IMR-90 (cell line): ENCODE measurements around the gene DIPK1B. TPM values are rescaled to one million over a fixed set of nuclear protein-coding genes. Genes with fewer than 3 reads are reported as not detected.

ENCODE experiments used
- ATAC-seq: fragments of 200-7000 bp; cut with Tn5 transposase; 2 replicates; pipeline ENCODE4 v1.9.1; 2020; ENCODE audit warnings: low read depth, mild to moderate bottlenecking, moderate library complexity
- BruUV-seq: library from RNA; stranded (reverse); fragments of 400-500 nt; replicated peaks from 2 replicates; lab custom pipeline; 2021; lab: Mats Ljungman, UMichigan
- CTCF ChIA-PET: fragments of 300-600 bp; formaldehyde crosslinking; extraction: SDS; loops from one replicate; lab custom pipeline; 2021; ENCODE audit warnings: antibody characterized with exemption; lab: Yijun Ruan, JAX
- POLR2A ChIA-PET: fragments of 300-600 bp; sonication (Branson Sonifier 250); formaldehyde crosslinking; loops from one replicate; lab custom pipeline; 2022; ENCODE audit warnings: antibody characterized with exemption; ENCODE audit not compliant: unreplicated experiment; lab: Charles Lee
- DNase-seq: peaks from one replicate; pipeline ENCODE4 v3.0.0; 2013
- H2AFZ ChIP-seq: replicated peaks from 2 replicates; pipeline ENCODE3; 2013; ENCODE audit warnings: low read length, mild to moderate bottlenecking; ENCODE audit not compliant: poor library complexity
- H2AK5ac ChIP-seq: 2 replicates; pipeline ENCODE4 v1.6.1; 2013; ENCODE audit warnings: low read depth, low read length, inconsistent platforms
- H2AK9ac ChIP-seq: replicated peaks from 2 replicates; pipeline ENCODE3; 2013; ENCODE audit warnings: mild to moderate bottlenecking, low read depth, low read length, moderate library complexity; ENCODE audit not compliant: poor library complexity
- H2BK120ac ChIP-seq: 2 replicates; pipeline ENCODE4 v1.6.1; 2013; ENCODE audit warnings: low read depth, low read length, inconsistent platforms
- H2BK15ac ChIP-seq: 3 replicates; pipeline ENCODE4 v1.6.1; 2013; ENCODE audit warnings: low read depth, low read length, inconsistent platforms
- H2BK20ac ChIP-seq: 2 replicates; pipeline ENCODE4 v1.6.1; 2013; ENCODE audit warnings: low read depth, mild to moderate bottlenecking, inconsistent platforms, low read length, moderate library complexity
- H2BK5ac ChIP-seq: 2 replicates; pipeline ENCODE4 v1.6.1; 2013; ENCODE audit warnings: mild to moderate bottlenecking, low read depth, low read length, inconsistent platforms; ENCODE audit not compliant: poor library complexity, severe bottlenecking
- H3K14ac ChIP-seq: replicated peaks from 2 replicates; pipeline ENCODE4 v1.6.1; 2013; ENCODE audit warnings: low read depth, low read length, inconsistent platforms
- H3K18ac ChIP-seq: 2 replicates; pipeline ENCODE4 v1.6.1; 2013; ENCODE audit warnings: low read depth, low read length, control low read depth
- H3K23ac ChIP-seq: 2 replicates; pipeline ENCODE4 v1.6.1; 2013; ENCODE audit warnings: low read depth, low read length, inconsistent platforms
- H3K27ac ChIP-seq: 2 replicates; pipeline ENCODE4 v1.5.1; 2013; ENCODE audit warnings: mild to moderate bottlenecking, control low read depth, low read length; ENCODE audit not compliant: insufficient read depth
- H3K27me3 ChIP-seq: 2 replicates; pipeline ENCODE4 v1.6.1; 2013; ENCODE audit warnings: low read length; ENCODE audit not compliant: control insufficient read depth, insufficient read depth
- H3K36me3 ChIP-seq: 2 replicates; pipeline ENCODE4 v1.6.1; 2013; ENCODE audit warnings: low read length, mixed read lengths; ENCODE audit not compliant: control insufficient read depth, insufficient read depth
- H3K4ac ChIP-seq: 2 replicates; pipeline ENCODE4 v1.6.1; 2013; ENCODE audit warnings: low read depth, low read length, inconsistent platforms
- H3K4me1 ChIP-seq: 2 replicates; pipeline ENCODE4 v1.6.1; 2013; ENCODE audit warnings: low read length, mixed read lengths; ENCODE audit not compliant: control insufficient read depth, insufficient read depth
- H3K4me2 ChIP-seq: 2 replicates; pipeline ENCODE4 v1.6.1; 2013; ENCODE audit warnings: low read depth, mild to moderate bottlenecking, control low read depth, low read length, moderate library complexity
- H3K4me3 ChIP-seq: 2 replicates; pipeline ENCODE4 v1.5.1; 2013; ENCODE audit warnings: low read depth, mild to moderate bottlenecking, control low read depth, low read length, moderate library complexity; ENCODE audit not compliant: insufficient read depth
- H3K56ac ChIP-seq: 2 replicates; pipeline ENCODE4 v1.6.1; 2013; ENCODE audit warnings: low read length, inconsistent platforms; ENCODE audit not compliant: insufficient read depth; ENCODE audit errors: extremely low read depth
- H3K79me1 ChIP-seq, 2 experiments: 2 replicates each; pipeline ENCODE4 v1.6.1; 2013; ENCODE audit warnings: low read length in 2 of 2, inconsistent platforms in 1 of 2, low read depth in 1 of 2
- H3K9ac ChIP-seq: 2 replicates; pipeline ENCODE4 v1.6.1; 2013; ENCODE audit warnings: low read depth, low read length, control low read depth
- H3K9me1 ChIP-seq: 2 replicates; pipeline ENCODE4 v1.6.1; 2013; ENCODE audit warnings: low read length, inconsistent platforms; ENCODE audit not compliant: insufficient read depth
- H3K9me3 ChIP-seq: 2 replicates; pipeline ENCODE4 v1.6.1; 2013; ENCODE audit warnings: low read length; ENCODE audit not compliant: control insufficient read depth, insufficient read depth
- H4K20me1 ChIP-seq: 2 replicates; pipeline ENCODE4 v1.6.1; 2013; ENCODE audit warnings: low read length, inconsistent platforms; ENCODE audit not compliant: insufficient read depth
- H4K5ac ChIP-seq: 2 replicates; pipeline ENCODE4 v1.6.1; 2013; ENCODE audit warnings: mild to moderate bottlenecking, low read depth, low read length, control low read depth
- H4K8ac ChIP-seq, 2 experiments: 2 replicates each; pipeline ENCODE4 v1.6.1; 2013; ENCODE audit warnings: low read depth in 2 of 2, low read length in 2 of 2, control low read depth in 1 of 2, inconsistent platforms in 1 of 2
- H4K91ac ChIP-seq: 2 replicates; pipeline ENCODE4 v1.6.1; 2013; ENCODE audit warnings: low read depth, low read length, inconsistent platforms; ENCODE audit not compliant: insufficient read depth
- CEBPB ChIP-seq: IDR thresholded peaks from 2 replicates; pipeline ENCODE4 v1.6.1; 2012; ENCODE audit warnings: low read depth, low read length, improper control_type of control experiment
- CHD1 ChIP-seq: IDR thresholded peaks from 2 replicates; pipeline ENCODE4 v1.6.1; 2012; ENCODE audit warnings: low read depth, low read length, improper control_type of control experiment
- CTCF ChIP-seq: conservative IDR thresholded peaks from 2 replicates; pipeline ENCODE4 v1.5.1; 2012; ENCODE audit warnings: mild to moderate bottlenecking, low read depth, low read length, improper control_type of control experiment
- WGBS, 2 experiments: methylation state at CpG; one replicate each; pipeline versions ENCODE4 v1.1.5 to v1.1.7; 2013; ENCODE audit warnings: missing lambda C conversion rate in 2 of 2; ENCODE audit not compliant: insufficient read length in 1 of 2; ENCODE audit errors: extremely low coverage in 2 of 2; 5-methylcytosine and 5-hydroxymethylcytosine counted together
- dilution Hi-C: fragments of 300-500 bp; cut with HindIII; formaldehyde crosslinking; loops from one replicate; pipeline ENCODE4 v1.14.3; 2018; ENCODE audit warnings: low sequenced_read_pairs; ENCODE audit not compliant: unreplicated experiment
- in situ Hi-C: fragments of 300-500 bp; cut with MboI; formaldehyde crosslinking; loops from 3 replicates; pipeline ENCODE4 v1.14.3; 2019; ENCODE audit warnings: low sequenced_read_pairs, inconsistent platforms, mixed read lengths
- intact Hi-C: fragments of 100-400 bp; cut with micrococcal nuclease; formaldehyde crosslinking; loops from 2 replicates; pipeline ENCODE4 v1.10.0; 2022
- polyA plus RNA-seq, 3 experiments: library from polyadenylated mRNA; depleted of rRNA; stranded (reverse); fragments of >200 nt; gene quantifications; 2 replicates each; pipeline ENCODE4 v1.2.3, GENCODE V29; 2012; ENCODE audit warnings: low replicate concordance in 1 of 3
- total RNA-seq: library from RNA; depleted of rRNA; stranded (reverse); fragments of >200 nt; gene quantifications from 2 replicates; pipeline ENCODE4 v1.2.3, GENCODE V29; 2012

The DIPK1B gene
- total and polyA plus RNA-seq, 2 of the 4 experiments (the other 2 are of a cell fraction): 3.4 to 7.1 TPM

- Histone ChIP-seq H4K5ac (no peak overlapping the region), H3K4me3 (0 out of 2 replicates have a peak overlapping the region, but pooled peaks have one; percentile 0), H3K4ac (no peak overlapping the region), H3K36me3 (peaks cover 48% of the 10 kb centered on the region), H2BK20ac (no peak overlapping the region), H3K4me1 (peaks cover 18% of the 10 kb centered on the region), H2AK5ac (peak overlapping the region; percentile 9; the same call in 1 of the 2 replicates), H3K9ac (peak overlapping the region; percentile 90; the same call in 1 of the 2 replicates), H3K79me1 (peaks cover 22 to 78% of the 10 kb centered on the region in 2 experiments), H3K9me1 (peaks cover 15% of the 10 kb centered on the region), H3K9me3 (no peaks in the 10 kb centered on the region), H4K8ac (no peak overlapping the region), H3K27ac (peak overlapping the region; percentile 18), H2BK5ac (no peak overlapping the region), H4K20me1 (peaks cover 68% of the 10 kb centered on the region), H2AK9ac (no peak overlapping the region), H3K14ac (no peak overlapping the region), H3K56ac (no peak overlapping the region), H2BK120ac (no peak overlapping the region), H3K27me3 (no peaks in the 10 kb centered on the region), H3K4me2 (peak overlapping the region; percentile 93), H3K23ac (peak overlapping the region; percentile 54; the same call in 1 of the 2 replicates), H2AFZ (no peak overlapping the region), H4K91ac (no peak overlapping the region), H3K18ac (no peak overlapping the region), H2BK15ac (no peak overlapping the region)
- DNase-seq: no peak
- ChIA-PET CTCF (no interaction called here), POLR2A (no interaction called here)
- TF ChIP-seq CHD1: no peak
- no peak for TF ChIP-seq CEBPB
- no peak for TF ChIP-seq CTCF
- no peak for ATAC-seq
- in situ Hi-C loops: no loop called here
- BruUV-seq: no TSS peak
- intact Hi-C loops: loop anchor here (1.0 kb wide), 1 partner anchor 30 kb away; no protein-coding TSS in a partner anchor
- 86% methylated on average over 14 of the region's 16 CpGs; no CpG with 5 or more reads in 1 of the 2 experiments for WGBS, 2 experiments
- dilution Hi-C loops: no loop called here
These were observed 13.7 kb downstream of the DIPK1B start for GRCh38 chr9:136726118-136726517.
